Kidney epithelial cell (primary cell): Measurements from ENCODE around the gene BCKDHA. TPM values are rescaled to one million over a fixed set of nuclear protein-coding genes. Genes with fewer than 3 reads are reported as not detected.
"Not testable (repeated sequence)": the region's sequence is repeated elsewhere in the genome, so short reads cannot be mapped to it uniquely, and the experiment has no call there.

Source experiments
- DNase-seq: peaks from one replicate; pipeline ENCODE4 v3.0.0-alpha.2; 2010; ENCODE audit warnings: low read depth
- H3K27me3 ChIP-seq: 2 replicates; pipeline ENCODE4 v1.6.0; 2011; ENCODE audit warnings: low read length; ENCODE audit not compliant: control insufficient read depth, insufficient read depth
- H3K36me3 ChIP-seq: 2 replicates; pipeline ENCODE4 v1.5.1; 2011; ENCODE audit warnings: low read length; ENCODE audit not compliant: control insufficient read depth, insufficient read depth
- H3K4me3 ChIP-seq: 2 replicates; pipeline ENCODE4 v1.5.1; 2011; ENCODE audit warnings: low read depth, mild to moderate bottlenecking, control low read depth, low read length
- total RNA-seq: library from RNA; depleted of rRNA; stranded (reverse); fragments of >200 nt; gene quantifications from 2 replicates; pipeline ENCODE4 v1.2.3, GENCODE V29; 2015
- TF ChIP-seq, protein P1 (sequence below): IDR thresholded peaks from 2 replicates; pipeline ENCODE4 v1.5.1; 2011; ENCODE audit warnings: mild to moderate bottlenecking, moderate library complexity, low read length, control low read depth, inconsistent platforms; ENCODE audit not compliant: insufficient read depth, poor library complexity, severe bottlenecking

BCKDHA gene
- total RNA-seq, 1 donor from 2014 or later: 49.5 TPM

DNA sequence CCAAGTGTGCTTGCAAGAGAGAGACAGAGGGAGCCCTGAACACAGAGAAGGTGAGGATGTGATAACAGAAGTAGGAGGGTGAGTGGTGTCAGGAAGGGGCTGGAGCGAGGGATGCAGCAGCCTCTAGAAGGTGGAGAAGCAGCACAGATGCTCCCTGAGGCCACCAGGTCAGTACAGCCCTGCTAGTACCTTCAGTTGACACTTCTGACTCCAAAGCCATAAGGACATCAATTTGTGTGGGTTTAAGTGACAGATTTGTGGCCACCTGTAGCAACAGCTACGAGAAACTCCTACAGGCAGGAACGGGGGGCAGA lies 52.2 kb downstream of the BCKDHA start:
- Histone ChIP-seq H3K4me3 (no peak overlapping the region), H3K27me3 (peaks cover 2% of the 10 kb centered on the region), H3K36me3 (no peaks in the 10 kb centered on the region)
- no peak for DNase-seq
- TF ChIP-seq, protein P1, sequence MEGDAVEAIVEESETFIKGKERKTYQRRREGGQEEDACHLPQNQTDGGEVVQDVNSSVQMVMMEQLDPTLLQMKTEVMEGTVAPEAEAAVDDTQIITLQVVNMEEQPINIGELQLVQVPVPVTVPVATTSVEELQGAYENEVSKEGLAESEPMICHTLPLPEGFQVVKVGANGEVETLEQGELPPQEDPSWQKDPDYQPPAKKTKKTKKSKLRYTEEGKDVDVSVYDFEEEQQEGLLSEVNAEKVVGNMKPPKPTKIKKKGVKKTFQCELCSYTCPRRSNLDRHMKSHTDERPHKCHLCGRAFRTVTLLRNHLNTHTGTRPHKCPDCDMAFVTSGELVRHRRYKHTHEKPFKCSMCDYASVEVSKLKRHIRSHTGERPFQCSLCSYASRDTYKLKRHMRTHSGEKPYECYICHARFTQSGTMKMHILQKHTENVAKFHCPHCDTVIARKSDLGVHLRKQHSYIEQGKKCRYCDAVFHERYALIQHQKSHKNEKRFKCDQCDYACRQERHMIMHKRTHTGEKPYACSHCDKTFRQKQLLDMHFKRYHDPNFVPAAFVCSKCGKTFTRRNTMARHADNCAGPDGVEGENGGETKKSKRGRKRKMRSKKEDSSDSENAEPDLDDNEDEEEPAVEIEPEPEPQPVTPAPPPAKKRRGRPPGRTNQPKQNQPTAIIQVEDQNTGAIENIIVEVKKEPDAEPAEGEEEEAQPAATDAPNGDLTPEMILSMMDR: no peak

DNA sequence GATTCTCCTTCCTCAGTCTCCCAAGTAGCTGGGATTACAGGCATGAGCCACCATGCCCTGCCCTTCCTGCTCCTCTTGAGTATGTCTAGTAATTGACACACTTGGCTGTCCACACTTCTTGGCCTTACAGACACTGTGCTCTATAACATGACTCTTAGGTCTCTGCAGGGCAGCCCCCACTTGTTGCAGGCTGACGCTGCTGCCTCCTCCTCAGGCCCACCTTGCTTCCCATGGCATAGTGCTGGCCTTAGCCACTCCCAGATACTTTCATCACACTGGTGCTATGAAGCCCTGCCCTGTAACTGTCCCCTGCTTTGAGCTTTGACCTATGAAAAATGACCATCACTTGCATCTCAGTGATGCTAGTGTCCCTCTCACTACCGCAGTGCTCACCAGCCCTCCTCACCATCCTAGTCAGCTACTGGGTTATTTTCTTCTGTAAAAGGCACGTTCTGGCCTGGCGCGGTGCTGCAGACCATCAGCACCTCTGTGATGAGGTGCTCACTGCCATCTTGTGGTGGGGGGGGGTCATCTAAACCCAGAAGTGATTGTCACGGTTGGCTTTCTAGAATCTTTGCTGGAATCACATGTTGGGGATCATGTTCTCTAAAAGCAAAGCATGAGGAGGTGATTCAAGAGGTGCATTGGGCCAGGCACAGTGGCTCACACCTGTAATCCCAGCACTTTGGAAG lies 55.1 kb downstream of the BCKDHA start:
- no peak for DNase-seq
- Histone ChIP-seq H3K27me3 (peaks cover 6% of the 10 kb centered on the region), H3K4me3 (no peak overlapping the region), H3K36me3 (no peaks in the 10 kb centered on the region)
- TF ChIP-seq, protein P1: no peak

DNA sequence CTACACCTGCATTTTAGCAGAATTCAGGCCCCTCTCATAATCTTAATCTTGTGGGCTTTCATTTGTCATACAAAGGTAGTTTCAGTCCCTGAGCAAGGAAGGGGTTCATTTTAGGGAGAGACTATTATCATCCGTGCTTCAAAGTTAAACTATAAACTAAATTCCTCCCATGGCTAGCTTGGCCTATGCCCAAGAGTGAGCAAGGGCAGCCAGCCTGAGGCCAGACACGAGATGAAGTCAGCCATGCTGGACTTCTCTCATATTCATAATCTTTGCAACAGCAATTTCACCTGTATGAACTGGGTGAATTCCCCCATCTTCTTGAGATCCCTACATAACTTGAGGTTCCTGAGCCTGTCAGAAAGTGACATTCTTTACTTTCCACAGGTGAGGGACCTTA lies 58.3 kb downstream of the BCKDHA start:
- Histone ChIP-seq H3K4me3 (no peak overlapping the region), H3K36me3 (no peaks in the 10 kb centered on the region), H3K27me3 (peaks cover 3% of the 10 kb centered on the region)
- TF ChIP-seq, protein P1: no peak
- no peak for DNase-seq

DNA sequence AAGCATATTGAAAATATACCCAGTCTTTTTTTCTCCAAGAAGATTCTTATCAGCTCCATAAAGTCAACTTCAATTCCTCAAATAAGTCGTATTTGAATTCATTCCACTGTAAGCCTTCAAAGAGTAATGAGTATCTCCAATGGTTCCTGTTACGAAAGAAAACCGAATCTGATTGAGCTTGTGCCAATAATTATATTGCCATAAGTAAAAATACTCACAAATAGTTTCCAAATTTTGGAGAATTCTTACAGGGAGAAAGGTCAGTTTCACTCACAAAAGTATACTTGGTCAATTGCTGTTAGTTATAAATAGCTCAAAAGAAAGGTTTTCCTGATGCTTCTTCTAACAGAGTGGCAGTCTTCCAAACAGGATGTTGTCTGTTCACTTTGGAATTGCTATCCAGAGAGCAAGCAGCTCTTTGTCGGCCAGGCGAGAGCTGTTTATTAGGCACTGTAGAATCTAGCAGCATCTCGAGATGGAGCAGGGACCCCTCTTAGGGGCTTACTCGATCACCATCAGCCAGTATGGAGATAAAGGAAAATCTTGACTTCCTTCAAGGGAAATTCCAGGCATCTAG lies 58.8 kb downstream of the BCKDHA start:
- TF ChIP-seq, protein P1: no peak

DNA sequence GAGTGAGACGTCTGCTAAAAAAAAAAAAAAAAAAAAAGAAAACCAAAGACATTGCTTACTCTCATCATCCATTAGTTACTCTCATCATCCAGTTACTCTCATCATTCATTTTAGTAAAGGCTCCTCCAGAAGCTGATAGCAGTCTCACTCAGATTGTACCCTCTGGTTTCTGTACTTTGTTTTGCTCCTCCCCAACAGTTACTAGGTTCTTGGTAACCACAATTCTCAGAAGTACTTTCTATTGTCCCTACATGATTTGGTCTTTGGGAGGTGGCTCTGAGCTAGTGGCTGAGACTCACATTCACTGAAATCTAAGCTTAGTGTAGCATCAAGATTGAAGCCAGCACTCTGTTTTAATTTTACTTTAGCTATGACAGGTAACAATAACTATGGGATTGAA lies 59.6 kb downstream of the BCKDHA start:
- Histone ChIP-seq H3K27me3 (peaks cover 3% of the 10 kb centered on the region), H3K4me3 (no peak overlapping the region), H3K36me3 (no peaks in the 10 kb centered on the region)
- TF ChIP-seq, protein P1: no peak
- DNase-seq: no peak

More for the DNA sequence above, 58.8 kb downstream of the BCKDHA start:
- no peak overlapping the region for H3K4me3 ChIP-seq
- peaks cover 3% of the 10 kb centered on the region for H3K27me3 ChIP-seq
- no peak for DNase-seq
- H3K36me3 ChIP-seq: no peaks in the 10 kb centered on the region

DNA sequence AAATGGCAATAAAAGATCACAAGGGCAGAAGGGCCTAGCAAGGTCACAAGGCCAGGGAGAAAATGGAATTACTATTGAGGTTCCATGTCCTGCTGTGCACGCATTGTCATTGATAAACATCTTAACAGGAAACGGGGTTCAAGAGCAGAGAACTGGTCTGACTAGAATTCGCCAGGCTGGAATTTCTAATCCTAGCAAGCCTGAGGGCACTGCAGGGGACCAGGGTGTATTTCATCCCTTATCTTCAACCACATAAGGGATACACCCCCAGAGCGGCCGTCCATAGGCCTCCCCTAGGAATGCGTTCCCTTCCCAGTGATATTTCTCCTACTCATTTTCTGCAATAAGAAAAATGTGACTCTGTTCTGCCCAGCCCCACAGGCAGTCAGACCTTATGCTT lies 64.9 kb downstream of the BCKDHA start:
- Histone ChIP-seq H3K4me3 (no peak overlapping the region), H3K27me3 (no peaks in the 10 kb centered on the region), H3K36me3 (no peaks in the 10 kb centered on the region)
- no peak for DNase-seq
- TF ChIP-seq, protein P1: no peak

DNA sequence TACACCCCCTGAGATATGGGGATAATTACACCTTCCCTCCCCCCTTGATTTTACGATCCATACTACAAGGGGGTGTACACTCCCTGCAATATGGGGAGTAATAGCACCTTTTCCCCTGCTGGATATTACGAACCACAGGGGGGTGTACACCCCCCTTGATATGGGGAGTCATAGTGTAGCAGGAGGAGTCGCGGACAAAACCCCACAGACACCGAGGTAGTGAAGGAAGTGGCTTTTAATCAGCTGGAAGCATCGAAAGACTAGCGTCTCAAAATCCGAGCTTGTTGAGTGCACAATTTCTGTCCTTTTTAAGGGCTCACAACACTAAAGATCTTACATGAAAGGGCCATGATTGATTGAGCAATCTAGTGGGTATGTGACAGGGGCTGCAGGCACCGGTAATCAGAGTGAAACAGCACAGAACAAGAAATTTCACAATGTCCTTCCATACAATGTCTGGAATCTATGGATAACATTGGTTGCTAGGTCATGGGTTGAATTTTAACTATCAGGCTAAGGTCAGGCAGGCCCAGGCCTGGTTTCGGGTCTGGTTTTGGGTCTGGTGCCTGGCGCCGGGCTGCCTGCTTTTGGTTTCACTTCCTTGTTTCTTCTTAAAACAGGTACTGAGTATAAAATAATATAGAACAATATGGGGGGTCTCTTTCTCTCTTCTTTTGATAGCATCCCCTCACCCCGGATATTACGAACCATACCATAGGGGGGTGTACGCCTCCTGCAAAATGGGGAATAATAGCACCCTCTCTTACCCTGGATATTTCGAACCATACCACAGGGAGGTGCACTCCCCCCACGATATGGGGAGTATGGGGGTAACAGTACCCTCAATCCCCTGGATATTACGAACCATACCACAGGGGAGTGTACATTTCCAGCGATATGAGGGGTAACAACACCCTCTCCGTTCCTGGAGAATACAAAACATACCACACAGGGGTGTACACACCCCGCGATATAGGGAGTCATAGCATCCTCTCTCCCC lies 65.9 kb downstream of the BCKDHA start:
- not testable (repeated sequence) for DNase-seq, H3K4me3 ChIP-seq, H3K27me3 ChIP-seq, H3K36me3 ChIP-seq
